ENCODE measurements around the gene GDF2.

DNA sequence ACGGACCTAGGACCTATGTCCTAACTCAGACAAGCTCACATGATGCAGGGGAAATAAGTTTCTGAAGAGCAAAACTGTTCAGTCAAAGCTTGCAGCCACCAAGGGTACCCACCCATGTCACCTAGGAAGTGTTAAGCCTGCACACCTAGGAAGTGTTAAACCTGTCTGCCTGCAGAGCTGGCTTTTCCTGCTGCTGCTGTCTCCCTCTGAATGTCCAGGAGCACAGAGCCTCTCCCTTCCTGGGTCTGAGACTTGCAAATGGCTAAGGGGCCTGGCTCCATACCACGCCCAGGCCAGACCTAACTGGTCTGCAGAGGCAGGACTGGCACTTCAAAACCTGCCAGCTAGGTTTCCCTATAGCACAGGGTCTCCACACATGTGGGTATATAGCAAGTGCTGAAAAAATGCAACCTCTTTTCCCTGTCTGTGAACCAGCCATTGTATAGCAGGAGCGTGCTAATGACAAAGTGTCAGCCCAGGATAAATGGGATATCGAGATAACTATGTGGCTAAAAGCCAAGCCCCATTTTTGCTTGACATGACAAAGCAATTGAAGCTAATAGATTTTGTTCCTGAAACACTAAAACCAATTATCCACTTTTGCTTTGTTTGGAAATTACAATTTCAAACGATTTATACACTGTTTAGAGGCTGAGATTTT lies 1.5 kb downstream of the GDF2 start:
- TF ChIP-seq, protein P1, sequence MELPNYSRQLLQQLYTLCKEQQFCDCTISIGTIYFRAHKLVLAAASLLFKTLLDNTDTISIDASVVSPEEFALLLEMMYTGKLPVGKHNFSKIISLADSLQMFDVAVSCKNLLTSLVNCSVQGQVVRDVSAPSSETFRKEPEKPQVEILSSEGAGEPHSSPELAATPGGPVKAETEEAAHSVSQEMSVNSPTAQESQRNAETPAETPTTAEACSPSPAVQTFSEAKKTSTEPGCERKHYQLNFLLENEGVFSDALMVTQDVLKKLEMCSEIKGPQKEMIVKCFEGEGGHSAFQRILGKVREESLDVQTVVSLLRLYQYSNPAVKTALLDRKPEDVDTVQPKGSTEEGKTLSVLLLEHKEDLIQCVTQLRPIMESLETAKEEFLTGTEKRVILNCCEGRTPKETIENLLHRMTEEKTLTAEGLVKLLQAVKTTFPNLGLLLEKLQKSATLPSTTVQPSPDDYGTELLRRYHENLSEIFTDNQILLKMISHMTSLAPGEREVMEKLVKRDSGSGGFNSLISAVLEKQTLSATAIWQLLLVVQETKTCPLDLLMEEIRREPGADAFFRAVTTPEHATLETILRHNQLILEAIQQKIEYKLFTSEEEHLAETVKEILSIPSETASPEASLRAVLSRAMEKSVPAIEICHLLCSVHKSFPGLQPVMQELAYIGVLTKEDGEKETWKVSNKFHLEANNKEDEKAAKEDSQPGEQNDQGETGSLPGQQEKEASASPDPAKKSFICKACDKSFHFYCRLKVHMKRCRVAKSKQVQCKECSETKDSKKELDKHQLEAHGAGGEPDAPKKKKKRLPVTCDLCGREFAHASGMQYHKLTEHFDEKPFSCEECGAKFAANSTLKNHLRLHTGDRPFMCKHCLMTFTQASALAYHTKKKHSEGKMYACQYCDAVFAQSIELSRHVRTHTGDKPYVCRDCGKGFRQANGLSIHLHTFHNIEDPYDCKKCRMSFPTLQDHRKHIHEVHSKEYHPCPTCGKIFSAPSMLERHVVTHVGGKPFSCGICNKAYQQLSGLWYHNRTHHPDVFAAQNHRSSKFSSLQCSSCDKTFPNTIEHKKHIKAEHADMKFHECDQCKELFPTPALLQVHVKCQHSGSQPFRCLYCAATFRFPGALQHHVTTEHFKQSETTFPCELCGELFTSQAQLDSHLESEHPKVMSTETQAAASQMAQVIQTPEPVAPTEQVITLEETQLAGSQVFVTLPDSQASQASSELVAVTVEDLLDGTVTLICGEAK (IDR thresholded peaks at IDR 0.05; ENCODE audit: borderline replicate concordance), result no peak
- TF ChIP-seq TARDBP (IDR thresholded peaks at IDR 0.05; ENCODE audit: borderline replicate concordance), result no peak
- TF ChIP-seq, protein P2, sequence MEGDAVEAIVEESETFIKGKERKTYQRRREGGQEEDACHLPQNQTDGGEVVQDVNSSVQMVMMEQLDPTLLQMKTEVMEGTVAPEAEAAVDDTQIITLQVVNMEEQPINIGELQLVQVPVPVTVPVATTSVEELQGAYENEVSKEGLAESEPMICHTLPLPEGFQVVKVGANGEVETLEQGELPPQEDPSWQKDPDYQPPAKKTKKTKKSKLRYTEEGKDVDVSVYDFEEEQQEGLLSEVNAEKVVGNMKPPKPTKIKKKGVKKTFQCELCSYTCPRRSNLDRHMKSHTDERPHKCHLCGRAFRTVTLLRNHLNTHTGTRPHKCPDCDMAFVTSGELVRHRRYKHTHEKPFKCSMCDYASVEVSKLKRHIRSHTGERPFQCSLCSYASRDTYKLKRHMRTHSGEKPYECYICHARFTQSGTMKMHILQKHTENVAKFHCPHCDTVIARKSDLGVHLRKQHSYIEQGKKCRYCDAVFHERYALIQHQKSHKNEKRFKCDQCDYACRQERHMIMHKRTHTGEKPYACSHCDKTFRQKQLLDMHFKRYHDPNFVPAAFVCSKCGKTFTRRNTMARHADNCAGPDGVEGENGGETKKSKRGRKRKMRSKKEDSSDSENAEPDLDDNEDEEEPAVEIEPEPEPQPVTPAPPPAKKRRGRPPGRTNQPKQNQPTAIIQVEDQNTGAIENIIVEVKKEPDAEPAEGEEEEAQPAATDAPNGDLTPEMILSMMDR (IDR thresholded peaks at IDR 0.05 in 2 of 3, conservative IDR thresholded peaks at IDR 0.05 in 1 of 3; ENCODE audit: control insufficient read depth in 2 of 3, extremely low read depth in 1 of 3, insufficient read depth in 1 of 3, low read depth in 3 of 3, low read length in 3 of 3), result no peak
- TF ChIP-seq EED (IDR thresholded peaks at IDR 0.05; ENCODE audit: low read depth), result no peak
- TF ChIP-seq MTA3 (IDR thresholded peaks at IDR 0.05; ENCODE audit: borderline replicate concordance, low read length), result no peak
- no peak for TF ChIP-seq BHLHE40 (IDR thresholded peaks at IDR 0.05; ENCODE audit: borderline replicate concordance in 1 of 2, low read depth in 2 of 2, low read length in 1 of 2)

Measured in GM12878 (cell line).